Fibroblast of lung (primary cell): ENCODE data around the gene THAP2. TPM values are rescaled to one million over a fixed set of nuclear protein-coding genes. Genes with fewer than 3 reads are reported as not detected.
A peak's percentile ranks its signal among the peaks of the same experiment; 100 is the strongest.

Experiments
- DNase-seq, 2 donors: peaks; one replicate each; pipeline versions ENCODE4 v3.0.0 to v3.0.0-alpha.2; 2010; ENCODE audit warnings: low read depth in 2 of 2
- H2AFZ ChIP-seq: 2 replicates; pipeline ENCODE4 v1.5.1; 2012; ENCODE audit warnings: low read length, control low read depth, inconsistent platforms
- H3K27ac ChIP-seq: 2 replicates; pipeline ENCODE4 v1.5.1; 2011; ENCODE audit warnings: low read length, control low read depth; ENCODE audit not compliant: insufficient read depth
- H3K27me3 ChIP-seq: 2 replicates; pipeline ENCODE4 v1.5.1; 2011; ENCODE audit warnings: mild to moderate bottlenecking, low read length; ENCODE audit not compliant: control insufficient read depth, insufficient read depth
- H3K36me3 ChIP-seq: 2 replicates; pipeline ENCODE4 v1.5.1; 2011; ENCODE audit warnings: low read length; ENCODE audit not compliant: control insufficient read depth, insufficient read depth
- H3K4me1 ChIP-seq: 2 replicates; pipeline ENCODE4 v1.5.1; 2011; ENCODE audit warnings: low read length; ENCODE audit not compliant: control insufficient read depth, insufficient read depth; ENCODE audit errors: extremely low read depth
- H3K4me2 ChIP-seq: 2 replicates; pipeline ENCODE4 v1.5.1; 2011; ENCODE audit warnings: low read length, control low read depth; ENCODE audit not compliant: insufficient read depth; ENCODE audit errors: extremely low read depth
- H3K4me3 ChIP-seq, 4 experiments: fragments of 200-600 bp in 1 of 4; sonication (generic) in 1 of 4; replicated peaks in 1 of 4; 2 replicates each; pipeline ENCODE4 v1.5.1; 2011 to 2016; ENCODE audit warnings: low read length in 4 of 4, low read depth in 3 of 4, mild to moderate bottlenecking in 3 of 4, control low read depth in 2 of 4, inconsistent platforms in 1 of 4, mixed read lengths in 1 of 4; ENCODE audit not compliant: insufficient read depth in 1 of 4; ENCODE audit errors: control extremely low read depth in 1 of 4
- H3K79me2 ChIP-seq: 2 replicates; pipeline ENCODE4 v1.5.1; 2012; ENCODE audit warnings: mild to moderate bottlenecking, low read length, inconsistent platforms; ENCODE audit not compliant: control insufficient read depth, insufficient read depth
- H3K9ac ChIP-seq: 2 replicates; pipeline ENCODE4 v1.5.1; 2011; ENCODE audit warnings: mild to moderate bottlenecking, low read length, control low read depth; ENCODE audit not compliant: insufficient read depth
- H3K9me3 ChIP-seq: 2 replicates; pipeline ENCODE4 v1.5.1; 2012; ENCODE audit warnings: low read depth, low read length; ENCODE audit not compliant: control insufficient read depth, insufficient read depth
- H4K20me1 ChIP-seq: 2 replicates; pipeline ENCODE4 v1.5.1; 2011; ENCODE audit warnings: low read length; ENCODE audit not compliant: control insufficient read depth, insufficient read depth; ENCODE audit errors: extremely low read depth
- CTCF ChIP-seq, 2 donors: IDR thresholded peaks in 1 of 2; conservative IDR thresholded peaks in 1 of 2; 1 replicate in 1 of 2; 2 replicates in 1 of 2; pipeline ENCODE4 v1.5.1; 2011 to 2012; ENCODE audit warnings: low read length in 2 of 2, control low read depth in 1 of 2, inconsistent platforms in 1 of 2, low read depth in 1 of 2, mild to moderate bottlenecking in 1 of 2
- EZH2 ChIP-seq: IDR thresholded peaks from 2 replicates; pipeline ENCODE4 v1.5.1; 2012; ENCODE audit warnings: low read length, control low read depth, mild to moderate bottlenecking; ENCODE audit errors: missing control alignments
- polyA plus RNA-seq, 2 donors: library from polyadenylated mRNA; depleted of rRNA in 1 of 2; stranded (reverse) in 1 of 2; unstranded in 1 of 2; fragments of >200 nt; gene quantifications; 2 replicates each; pipeline ENCODE4 v1.2.1, GENCODE V29; 2011 to 2012; ENCODE audit warnings: missing spikeins in 1 of 2
- total RNA-seq: library from RNA; depleted of rRNA; stranded (reverse); fragments of >200 nt; gene quantifications from 2 replicates; pipeline ENCODE4 v1.2.1, GENCODE V29; 2014

The THAP2 gene
- total and polyA plus RNA-seq, 2 donors (not counting 1 experiment from before 2014, with no cell fraction given): 1.5 to 6.9 TPM

- no peak overlapping the region for H3K9ac ChIP-seq
- TF ChIP-seq CTCF (conservative IDR thresholded peaks at IDR 0.05 in 1 of 2, IDR thresholded peaks at IDR 0.05 in 1 of 2; ENCODE audit: low read depth in 1 of 2, low read length in 2 of 2): no peak
- H3K4me1 ChIP-seq: no peaks in the 10 kb centered on the region
- DNase-seq: no peak
- no peaks in the 10 kb centered on the region for H3K79me2 ChIP-seq
- H3K27ac ChIP-seq: no peak overlapping the region
- no peak overlapping the region for H3K4me3 ChIP-seq
- H3K27me3 ChIP-seq: no peaks in the 10 kb centered on the region
- no peaks in the 10 kb centered on the region for H4K20me1 ChIP-seq
- no peak overlapping the region for H3K4me2 ChIP-seq
- H2AFZ ChIP-seq: no peak overlapping the region
- H3K36me3 ChIP-seq: no peaks in the 10 kb centered on the region
- no peaks in the 10 kb centered on the region for H3K9me3 ChIP-seq
These were observed 19.5 kb downstream of the THAP2 start for GRCh38 chr12:71683633-71684032.

GRCh38 chr12:71684081-71684480, 20.0 kb downstream of the THAP2 start:
- Histone ChIP-seq H3K36me3 (no peaks in the 10 kb centered on the region), H3K9ac (no peak overlapping the region), H3K4me2 (no peak overlapping the region), H3K4me1 (no peaks in the 10 kb centered on the region), H3K9me3 (no peaks in the 10 kb centered on the region), H3K4me3 (no peak overlapping the region), H3K27me3 (no peaks in the 10 kb centered on the region), H3K27ac (no peak overlapping the region), H4K20me1 (no peaks in the 10 kb centered on the region), H3K79me2 (no peaks in the 10 kb centered on the region), H2AFZ (no peak overlapping the region)
- TF ChIP-seq EZH2: no peak
- TF ChIP-seq CTCF (conservative IDR thresholded peaks at IDR 0.05 in 1 of 2, IDR thresholded peaks at IDR 0.05 in 1 of 2; ENCODE audit: low read depth in 1 of 2, low read length in 2 of 2): no peak
- no peak for DNase-seq

- peak overlapping the region; percentile 64 for H3K27ac ChIP-seq
These were observed 21.3 kb downstream of the THAP2 start for GRCh38 chr12:71685312-71685906.

More at GRCh38 chr12:71685312-71685906, 21.3 kb downstream of the THAP2 start:
- H3K4me3 ChIP-seq: peak overlapping the region; percentile 75 to 96 (median 77)
- no peak for DNase-seq
- H4K20me1 ChIP-seq: no peaks in the 10 kb centered on the region
- H3K4me2 ChIP-seq: peak overlapping the region; percentile 65
- TF ChIP-seq EZH2 (no peak), CTCF (conservative IDR thresholded peaks at IDR 0.05 in 1 of 2, IDR thresholded peaks at IDR 0.05 in 1 of 2; ENCODE audit: low read depth in 1 of 2, low read length in 2 of 2) (no peak)
- no peak overlapping the region for H3K9ac ChIP-seq
- no peaks in the 10 kb centered on the region for H3K9me3 ChIP-seq
- H3K79me2 ChIP-seq: no peaks in the 10 kb centered on the region
- no peaks in the 10 kb centered on the region for H3K4me1 ChIP-seq
- no peaks in the 10 kb centered on the region for H3K27me3 ChIP-seq
- no peaks in the 10 kb centered on the region for H3K36me3 ChIP-seq
- H2AFZ ChIP-seq: peak overlapping the region; percentile 94
